Heart left ventricle (tissue), 16 donors: ENCODE results near the gene PLEKHG4B. TPM values are rescaled to one million over a fixed set of nuclear protein-coding genes. Genes with fewer than 3 reads are reported as not detected.

ENCODE experiments used
- ATAC-seq, 4 donors: fragments of 200-7000 bp; cut with Tn5 transposase; one replicate each; pipeline ENCODE4 v1.9.1; 2020 to 2022; ENCODE audit warnings: moderate library complexity in 4 of 4, mild to moderate bottlenecking in 3 of 4, moderate number of reproducible peaks in 1 of 4
- DNase-seq, 5 donors: peaks; one replicate each; pipeline ENCODE4 v3.0.0-alpha.2; 2020
- H3K27ac ChIP-seq, 12 donors: fragments of 200-600 bp; sonication (generic) in 4 of 12; one replicate each; pipeline versions ENCODE4 v1.5.0 to v1.8.0; 2016 to 2022; ENCODE audit warnings: mild to moderate bottlenecking in 2 of 12
- H3K27me3 ChIP-seq, 9 donors: fragments of 200-600 bp; sonication (generic) in 2 of 9; one replicate each; pipeline versions ENCODE4 v1.5.1 to v1.8.0; 2016 to 2022; ENCODE audit warnings: mild to moderate bottlenecking in 3 of 9
- H3K36me3 ChIP-seq, 9 donors: fragments of 200-600 bp; sonication (generic) in 2 of 9; one replicate each; pipeline versions ENCODE4 v1.5.0 to v1.8.0; 2018 to 2022; ENCODE audit warnings: mild to moderate bottlenecking in 2 of 9
- H3K4me1 ChIP-seq, 12 donors: fragments of 200-600 bp; sonication (generic) in 4 of 12; one replicate each; pipeline versions ENCODE4 v1.5.0 to v1.8.0; 2016 to 2022; ENCODE audit warnings: mild to moderate bottlenecking in 3 of 12
- H3K4me3 ChIP-seq, 12 donors: fragments of 200-600 bp; sonication (generic) in 4 of 12; one replicate each; pipeline versions ENCODE4 v1.5.0 to v1.8.0; 2017 to 2022; ENCODE audit warnings: mild to moderate bottlenecking in 9 of 12, moderate library complexity in 4 of 12
- H3K9me3 ChIP-seq, 12 donors: fragments of 200-600 bp; sonication (generic) in 4 of 12; one replicate each; pipeline versions ENCODE4 v1.5.0 to v1.8.0; 2016 to 2022; ENCODE audit warnings: mild to moderate bottlenecking in 1 of 12
- POLR2A ChIP-seq, 2 donors: fragments of 450-650 bp; IDR thresholded peaks; one replicate each; pipeline ENCODE4 v1.6.1; 2017; ENCODE audit warnings: antibody characterized with exemption in 2 of 2, mild to moderate bottlenecking in 2 of 2, moderate library complexity in 2 of 2
- WGBS, 4 donors: extraction: QIAGEN DNeasy Blood & Tissue Kit in 2 of 4; methylation state at CpG; one replicate each; pipeline versions ENCODE4 v1.1.5 to v1.1.7; 2013 to 2018; 5-methylcytosine and 5-hydroxymethylcytosine counted together
- intact Hi-C, 10 donors: fragments of 100-400 bp; cut with DNase I; formaldehyde crosslinking; loops; one replicate each; pipeline versions ENCODE4 v1.11.1 to v1.14.2; 2022
- polyA plus RNA-seq, 2 donors: library from polyadenylated mRNA; stranded (reverse); fragments of 200-250 nt; gene quantifications; one replicate each; pipeline ENCODE4 v1.2.3, GENCODE V29; 2013
- total RNA-seq, 9 donors: library from RNA; depleted of rRNA in 2 of 9; stranded (reverse); fragments of >200 nt in 2 of 9; fragmentation: NEBNext Ultra II Directional in 3 of 9; extraction: Animal tissue kit (Norgen Biotek cat#: 25700) in 3 of 9; gene quantifications; one replicate each; pipeline versions ENCODE4 v1.1.0 to v1.2.4, GENCODE V29; 2016 to 2023
- TF ChIP-seq, protein P1 (sequence below), 12 donors: fragments of 200-600 bp; sonication (generic) in 4 of 12; IDR thresholded peaks; one replicate each; pipeline versions ENCODE4 v1.5.0 to v1.8.0; 2018 to 2022; ENCODE audit warnings: antibody characterized with exemption in 12 of 12, mild to moderate bottlenecking in 5 of 12
- donor health status: ischemic (EF 13 %, LVEDD 7.1; RV severe dilation, severe dysfunction).
- donor health status: healthy with polysubstance abuse.
- donor health status: DM: no; HTN: yes; CAD: no.
- donor health status: DM: no; HTN: no; CAD: no.
- donor health status: ischemic (EF 25% LVEDD 6.9; RV normal size, moderate dysfunction).
- donor health status: ischemic (EF 25% LVEDD 5.7; RV mildly dilated, moderate dysfunction).
- donor health status: healthy.
- donor health status: DM: yes; HTN: yes; CAD: no.
- donor health status: ischemic (EF 35%, LVEDD 5.7; RV mildly dilated, moderate dysfunction).
- donor health status: nonischemic (EF 11% LVEDD 7.7; RV severe dilation, severe dysfunction).
- donor health status: DM: yes; HTN: yes; CAD: no.
- donor health status: PGD.
- donor health status: ischemic (EF 29% LVEDD 5.4; RV normal size, mild dysfunction).
- donor health status: nonischemic (EF 23%, LVEDD 6.1; RV moderate dilation, normal function).

The PLEKHG4B gene
- total and polyA plus RNA-seq, 11 donors = 0.03 to 0.34 (median 0.10) TPM; not detected in 7

DNA sequence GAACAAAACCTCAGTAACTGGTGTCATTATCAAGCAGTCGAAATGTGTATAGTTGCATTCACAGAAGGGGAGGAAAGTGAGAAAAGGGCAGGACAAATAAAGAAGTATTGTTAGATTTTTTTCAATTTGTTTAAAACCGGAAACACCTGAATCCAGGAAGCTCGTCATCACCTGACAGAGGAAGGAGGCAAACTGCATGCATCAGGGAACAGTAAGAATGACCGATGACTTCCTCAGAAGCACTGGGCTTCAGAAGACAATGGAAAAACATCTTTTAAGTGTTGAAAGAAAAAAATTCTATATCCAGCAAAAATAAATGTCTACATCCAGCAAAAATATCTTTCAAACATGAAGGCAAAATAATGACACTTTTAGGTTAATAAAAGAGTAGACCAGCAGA is 29.5 kb downstream of the PLEKHG4B start:
- ATAC-seq (no peak), DNase-seq (no peak)
- Histone ChIP-seq H3K27ac (no peak overlapping the region), H3K27me3 (peaks cover 0 to 7% (median 0%) of the 10 kb centered on the region in 9 donors), H3K4me3 (no peak overlapping the region), H3K4me1 (no peaks in the 10 kb centered on the region), H3K36me3 (no peaks in the 10 kb centered on the region), H3K9me3 (peaks cover 0 to 44% (median 4%) of the 10 kb centered on the region in 12 donors)
- TF ChIP-seq POLR2A (IDR thresholded peaks at IDR 0.05) = no peak
- TF ChIP-seq, protein P1, sequence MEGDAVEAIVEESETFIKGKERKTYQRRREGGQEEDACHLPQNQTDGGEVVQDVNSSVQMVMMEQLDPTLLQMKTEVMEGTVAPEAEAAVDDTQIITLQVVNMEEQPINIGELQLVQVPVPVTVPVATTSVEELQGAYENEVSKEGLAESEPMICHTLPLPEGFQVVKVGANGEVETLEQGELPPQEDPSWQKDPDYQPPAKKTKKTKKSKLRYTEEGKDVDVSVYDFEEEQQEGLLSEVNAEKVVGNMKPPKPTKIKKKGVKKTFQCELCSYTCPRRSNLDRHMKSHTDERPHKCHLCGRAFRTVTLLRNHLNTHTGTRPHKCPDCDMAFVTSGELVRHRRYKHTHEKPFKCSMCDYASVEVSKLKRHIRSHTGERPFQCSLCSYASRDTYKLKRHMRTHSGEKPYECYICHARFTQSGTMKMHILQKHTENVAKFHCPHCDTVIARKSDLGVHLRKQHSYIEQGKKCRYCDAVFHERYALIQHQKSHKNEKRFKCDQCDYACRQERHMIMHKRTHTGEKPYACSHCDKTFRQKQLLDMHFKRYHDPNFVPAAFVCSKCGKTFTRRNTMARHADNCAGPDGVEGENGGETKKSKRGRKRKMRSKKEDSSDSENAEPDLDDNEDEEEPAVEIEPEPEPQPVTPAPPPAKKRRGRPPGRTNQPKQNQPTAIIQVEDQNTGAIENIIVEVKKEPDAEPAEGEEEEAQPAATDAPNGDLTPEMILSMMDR (IDR thresholded peaks at IDR 0.05) = no peak
- intact Hi-C loops = no loop called here
- WGBS, 4 donors = 78 to 85% (median 83%) methylated on average over 4 of the region's 4 CpGs

DNA sequence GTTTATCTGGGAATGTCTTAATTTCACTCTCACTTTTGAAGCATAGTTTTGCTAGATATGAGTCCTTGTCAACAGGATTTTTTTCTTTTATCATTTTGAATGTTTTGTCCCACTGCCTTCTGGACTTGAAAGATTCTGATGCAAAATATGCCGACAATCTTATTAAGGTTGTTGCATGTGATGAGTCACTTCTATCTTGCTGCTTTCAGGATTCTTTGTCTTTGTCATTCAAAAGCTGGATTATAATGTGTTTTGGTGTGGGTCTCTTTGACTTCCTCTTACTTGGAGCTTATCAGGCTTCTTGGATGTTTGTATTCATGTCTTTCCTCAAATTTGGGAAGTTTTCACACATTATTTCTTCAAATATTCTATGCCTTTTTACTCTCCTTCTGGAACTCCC is 33.8 kb downstream of the PLEKHG4B start:
- Histone ChIP-seq H3K4me1 (peaks cover 0 to 6% (median 0%) of the 10 kb centered on the region in 12 donors), H3K27ac (no peak overlapping the region), H3K4me3 (no peak overlapping the region), H3K27me3 (peaks cover 0 to 16% (median 0%) of the 10 kb centered on the region in 9 donors), H3K36me3 (no peaks in the 10 kb centered on the region), H3K9me3 (peaks cover 0 to 45% (median 7%) of the 10 kb centered on the region in 12 donors)
- WGBS, 4 donors = 93 to 100% (median 96%) methylated on average over 1 of the region's 1 CpG
- DNase-seq (no peak), ATAC-seq (no peak)
- TF ChIP-seq, protein P1 (IDR thresholded peaks at IDR 0.05) = no peak
- intact Hi-C loops = no loop called here

DNA sequence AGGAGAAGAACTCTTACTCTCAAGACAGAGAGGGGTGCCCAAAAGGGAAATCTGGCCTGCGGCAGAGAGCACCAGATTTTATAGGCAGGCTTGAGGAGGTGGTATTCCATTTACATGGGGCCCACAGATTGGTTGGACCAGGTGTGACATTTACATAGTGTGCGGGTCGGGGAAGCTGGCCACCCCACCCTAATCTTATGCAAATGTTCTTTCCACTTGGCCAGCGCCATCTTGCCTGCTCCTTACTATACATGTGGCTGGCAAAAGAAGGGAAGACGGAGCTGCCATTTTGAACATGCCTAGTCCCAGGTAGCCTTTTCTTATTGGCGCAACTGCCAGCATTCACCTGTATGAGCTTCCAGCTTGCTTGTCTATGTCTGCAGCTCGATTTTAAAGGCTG is 34.8 kb downstream of the PLEKHG4B start:
- TF ChIP-seq POLR2A (IDR thresholded peaks at IDR 0.05) = no peak
- TF ChIP-seq, protein P1 (IDR thresholded peaks at IDR 0.05) = no peak
- no peak for ATAC-seq
- WGBS, 4 donors = 89 to 95% (median 91%) methylated on average over 7 of the region's 7 CpGs

DNA sequence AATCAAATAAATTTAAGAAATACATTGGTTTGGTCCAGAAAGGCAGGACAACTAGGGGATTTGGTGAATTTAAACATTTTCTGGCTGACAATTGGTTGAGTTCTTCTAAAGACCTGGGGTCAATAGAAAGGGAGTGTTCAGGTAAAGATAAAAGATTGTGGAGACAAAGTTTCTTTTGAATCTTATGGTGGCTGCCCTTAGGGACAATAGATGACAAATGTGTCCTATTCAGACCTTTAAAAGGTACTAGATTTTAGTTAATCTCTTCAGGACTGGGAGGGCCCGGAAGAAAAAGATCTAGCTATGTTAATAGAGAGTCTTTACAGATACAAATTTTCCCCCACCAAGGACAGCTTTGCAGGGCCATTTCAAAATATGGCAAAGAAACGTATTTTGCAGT is 35.9 kb downstream of the PLEKHG4B start:
- TF ChIP-seq, protein P1 (IDR thresholded peaks at IDR 0.05) = no peak
- TF ChIP-seq POLR2A (IDR thresholded peaks at IDR 0.05) = no peak
- DNase-seq (no peak), ATAC-seq (no peak)
- WGBS, 4 donors = 77 to 86% (median 81%) methylated on average over 2 of the region's 2 CpGs
- Histone ChIP-seq H3K9me3 (peaks cover 0 to 27% (median 4%) of the 10 kb centered on the region in 12 donors), H3K27ac (no peak overlapping the region), H3K27me3 (peaks cover 0 to 16% (median 0%) of the 10 kb centered on the region in 9 donors), H3K36me3 (no peaks in the 10 kb centered on the region), H3K4me3 (no peak overlapping the region), H3K4me1 (peaks cover 0 to 6% (median 0%) of the 10 kb centered on the region in 12 donors)
- intact Hi-C loops = no loop called here

More for the DNA sequence above, 34.8 kb downstream of the PLEKHG4B start:
- peaks cover 0 to 16% (median 0%) of the 10 kb centered on the region in 9 donors for H3K27me3 ChIP-seq
- H3K27ac ChIP-seq = no peak overlapping the region
- intact Hi-C loops = no loop called here
- no peaks in the 10 kb centered on the region for H3K36me3 ChIP-seq
- DNase-seq = no peak
- peaks cover 0 to 6% (median 0%) of the 10 kb centered on the region in 12 donors for H3K4me1 ChIP-seq
- peaks cover 0 to 35% (median 4%) of the 10 kb centered on the region in 12 donors for H3K9me3 ChIP-seq
- no peak overlapping the region for H3K4me3 ChIP-seq
